Fibroblast of gingiva (primary cell): Measurements from ENCODE around the gene SURF2.
A peak's percentile ranks its signal among the peaks of the same experiment; 100 is the strongest.
"Not testable (repeated sequence)": the region's sequence is repeated elsewhere in the genome, so short reads cannot be mapped to it uniquely, and the experiment has no call there.

Source experiments
- DNase-seq: peaks from one replicate; pipeline ENCODE4 v3.0.0-alpha.2; 2011; ENCODE audit warnings: low read depth

SURF2 gene

GRCh38 chr9:133377280-133377679 is 20.9 kb downstream of the SURF2 start:
- not testable (repeated sequence) for DNase-seq

DNA sequence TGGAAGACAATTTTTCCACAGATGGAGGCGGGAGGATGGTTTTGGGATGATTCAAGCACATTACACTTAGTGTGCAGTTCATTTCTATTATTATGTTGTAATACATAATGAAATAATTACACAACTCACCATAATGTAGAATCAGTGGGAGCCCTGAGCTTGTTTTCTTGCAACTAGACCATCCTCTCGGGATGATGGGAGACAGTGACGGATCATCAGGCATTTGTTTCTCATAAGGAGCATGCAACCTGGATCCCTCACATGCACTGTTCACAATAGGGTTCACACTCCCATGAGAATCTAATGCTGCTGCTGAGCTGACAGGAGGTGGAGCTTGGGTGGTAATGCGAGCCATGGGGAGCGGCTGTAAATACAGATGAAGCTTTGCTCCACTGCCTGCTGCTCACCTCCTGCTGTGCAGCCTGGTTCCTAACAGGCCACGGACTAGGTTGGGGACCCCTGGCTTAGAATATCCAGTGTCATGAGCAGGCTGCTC is 21.4 kb downstream of the SURF2 start:
- DNase-seq, result peak; percentile 86

DNA sequence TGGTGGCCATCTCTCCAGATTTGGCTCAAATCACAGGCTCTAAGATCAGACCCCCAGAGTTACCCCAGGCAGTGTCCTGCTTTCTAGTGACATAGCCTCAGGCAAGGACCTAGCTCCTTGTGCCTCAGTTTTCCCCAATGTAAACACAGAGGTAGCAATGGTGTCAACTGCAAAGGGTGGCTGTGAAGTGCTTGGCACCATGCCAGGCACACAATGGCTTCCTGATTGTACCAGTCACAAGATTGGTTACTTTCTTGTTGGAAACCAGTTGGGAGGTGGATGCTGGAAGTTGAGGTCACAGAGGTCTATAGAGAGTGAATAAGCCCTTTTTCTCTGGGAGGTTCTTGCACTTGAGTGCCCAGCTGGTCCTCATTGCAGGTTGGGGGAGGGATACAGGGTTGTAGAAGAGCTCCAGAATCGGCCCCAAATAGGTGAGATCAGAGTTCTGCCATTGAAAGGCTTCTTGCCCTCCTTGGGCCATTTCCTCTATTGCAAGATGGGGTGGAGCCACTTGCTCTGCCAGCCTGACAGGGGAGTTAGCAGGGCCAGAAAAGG is 22.1 kb downstream of the SURF2 start:
- no peak for DNase-seq

DNA sequence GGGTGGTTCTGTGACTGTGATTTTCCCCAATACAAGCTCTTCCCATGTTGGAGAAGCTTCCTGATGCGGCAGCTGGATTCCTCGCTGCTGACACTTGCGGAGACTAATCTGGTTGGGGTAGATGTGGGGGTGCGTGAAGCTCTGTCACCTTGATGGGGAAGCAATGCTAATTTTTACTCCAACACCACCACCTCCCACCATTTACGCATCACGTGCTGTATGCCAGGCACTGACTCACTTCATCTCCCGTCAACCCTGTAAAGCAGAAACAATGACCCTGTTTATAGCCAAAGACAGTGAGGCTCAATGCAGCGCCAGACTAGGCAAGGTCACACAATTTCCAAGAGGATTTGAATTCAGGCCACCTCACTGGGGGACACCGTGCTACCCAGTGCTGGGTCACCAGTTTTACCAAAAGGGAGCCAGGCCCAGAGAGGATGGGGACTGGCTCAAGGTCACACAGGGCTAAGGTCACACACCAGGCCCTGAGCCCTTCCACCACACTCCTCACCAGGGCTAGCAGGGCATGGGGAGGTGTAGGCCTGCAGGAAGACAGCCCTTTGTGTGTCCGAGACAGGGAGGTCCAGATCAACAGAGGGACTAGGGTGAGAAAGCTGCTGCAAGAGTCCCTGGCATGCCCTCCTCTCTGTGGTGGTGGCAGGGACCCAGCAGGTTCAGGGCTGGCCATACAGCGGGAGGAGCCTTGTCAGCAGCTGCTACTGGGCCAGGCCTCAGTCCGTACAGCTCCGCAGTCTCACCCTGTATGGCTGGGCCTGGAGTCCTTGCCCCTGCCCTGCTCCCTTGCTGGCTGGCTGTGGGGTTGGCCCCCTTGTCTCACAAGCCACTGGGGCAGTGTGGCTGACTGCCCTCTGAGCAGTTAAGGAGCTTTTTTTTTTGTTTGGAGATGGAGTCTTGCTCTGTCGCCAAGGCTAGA is 23.1 kb downstream of the SURF2 start:
- no peak for DNase-seq

GRCh38 chr9:133380734-133381133 is 24.4 kb downstream of the SURF2 start:
- no peak for DNase-seq

DNA sequence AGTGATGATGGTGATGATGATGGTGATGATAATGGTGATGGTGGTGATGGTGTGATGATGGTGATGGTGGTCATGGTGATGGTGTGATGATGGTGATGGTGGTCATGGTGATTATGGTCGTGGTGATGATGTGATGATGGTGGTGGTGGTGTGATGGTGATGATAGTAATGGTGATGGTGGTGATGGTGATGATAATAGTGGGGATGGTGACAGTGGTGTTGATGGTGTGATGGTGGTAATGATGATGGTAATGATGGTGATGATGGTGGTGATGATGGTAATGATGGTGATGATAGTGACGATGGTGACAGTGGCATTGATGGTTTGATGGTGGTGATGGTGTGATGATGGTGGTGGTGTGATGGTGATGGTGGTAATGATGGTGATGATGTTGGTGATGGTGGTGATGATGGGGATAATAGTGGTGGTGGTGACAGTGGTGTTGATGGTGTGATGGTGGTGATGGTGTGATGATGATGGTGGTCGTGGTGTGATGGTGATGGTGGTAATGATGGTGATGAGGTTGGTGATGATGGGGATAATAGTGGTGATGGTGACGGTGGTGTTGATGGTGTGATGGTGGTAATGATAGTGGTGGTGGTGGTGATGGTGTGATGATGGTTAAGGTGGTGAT is 26.3 kb downstream of the SURF2 start:
- DNase-seq, result no peak

DNA sequence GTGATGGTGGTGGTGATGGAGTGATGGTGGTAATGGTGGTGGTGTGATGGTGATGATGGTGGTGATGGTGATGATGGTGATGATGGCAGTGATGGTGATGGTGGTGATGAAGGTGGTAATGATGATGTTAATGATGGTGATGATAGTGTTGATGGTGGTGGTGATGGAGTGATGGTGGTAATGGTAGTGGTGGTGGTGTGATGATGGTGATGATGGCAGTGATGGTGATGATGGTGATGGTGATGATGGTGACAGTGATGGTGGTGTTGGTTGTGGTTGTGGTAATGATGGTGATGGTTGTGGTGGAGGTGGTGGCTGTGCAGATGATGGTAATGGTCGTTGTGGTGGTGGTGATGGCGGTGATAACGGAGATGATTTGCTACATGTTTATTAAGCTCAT is 27.1 kb downstream of the SURF2 start:
- DNase-seq, result no peak

GRCh38 chr9:133384736-133385321 is 28.5 kb downstream of the SURF2 start:
- no peak for DNase-seq

DNA sequence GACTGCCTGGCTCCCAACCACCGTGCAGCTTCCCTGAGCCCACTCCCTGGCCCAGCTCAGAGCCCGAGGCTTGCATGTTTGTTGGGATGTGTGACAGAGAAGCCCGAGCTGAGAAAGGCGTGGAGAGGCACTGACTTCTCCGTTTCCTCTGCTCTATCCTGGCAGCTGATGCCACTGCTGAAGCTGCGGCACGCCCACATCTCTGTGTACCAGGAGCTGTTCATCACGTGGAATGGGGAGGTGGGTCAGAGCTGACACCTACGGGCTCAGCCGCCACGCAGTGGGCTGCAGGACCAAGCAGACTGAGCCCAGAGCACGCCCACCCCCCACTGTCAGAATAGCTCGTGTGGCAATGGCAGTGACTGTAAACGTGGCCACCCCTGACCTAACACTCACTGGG is 29.1 kb downstream of the SURF2 start:
- no peak for DNase-seq

DNA sequence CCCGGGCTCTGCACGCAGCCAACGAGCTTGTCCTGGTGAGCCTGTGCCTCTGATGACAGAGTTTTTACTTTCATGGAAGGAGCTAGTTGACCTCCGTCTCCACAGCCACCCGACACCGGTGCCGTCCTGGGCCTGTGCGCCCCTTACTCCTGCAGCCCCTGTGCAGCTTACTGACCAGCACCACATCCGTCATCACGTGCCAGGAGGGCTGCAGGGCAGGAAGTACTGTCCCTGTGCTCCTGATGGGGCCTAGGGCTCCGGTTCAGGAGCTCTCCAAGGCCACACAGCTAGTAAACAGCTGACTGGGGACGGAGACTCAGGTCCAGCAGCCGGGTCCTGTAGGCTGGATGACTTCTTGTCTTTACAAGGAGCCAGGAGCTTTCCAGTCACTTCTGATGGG is 30.0 kb downstream of the SURF2 start:
- DNase-seq, result no peak

GRCh38 chr9:133387680-133388079 is 31.3 kb downstream of the SURF2 start:
- DNase-seq, result no peak

- DNase-seq, result no peak
These were observed 32.7 kb downstream of the SURF2 start for GRCh38 chr9:133389025-133389557.

DNA sequence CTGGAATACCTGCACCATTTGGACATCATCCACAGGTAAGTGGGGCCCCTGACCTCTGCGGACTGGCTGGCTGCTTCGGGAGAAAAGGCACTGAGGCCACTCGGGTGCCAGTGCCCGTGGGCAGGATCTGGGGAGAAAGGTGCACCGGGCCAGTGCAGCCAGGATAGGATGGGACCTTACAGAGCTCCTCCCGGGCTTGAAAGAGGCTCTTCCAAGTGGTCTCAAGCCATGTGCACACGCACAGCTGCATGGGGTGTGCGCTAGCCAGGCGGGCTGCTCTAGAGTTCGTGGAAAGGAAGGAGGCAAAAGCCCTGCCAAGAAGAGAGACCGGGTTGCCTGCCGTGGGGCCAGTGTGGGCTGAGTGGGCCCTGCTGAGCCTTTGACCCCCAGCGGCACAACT is 33.2 kb downstream of the SURF2 start:
- no peak for DNase-seq

DNA sequence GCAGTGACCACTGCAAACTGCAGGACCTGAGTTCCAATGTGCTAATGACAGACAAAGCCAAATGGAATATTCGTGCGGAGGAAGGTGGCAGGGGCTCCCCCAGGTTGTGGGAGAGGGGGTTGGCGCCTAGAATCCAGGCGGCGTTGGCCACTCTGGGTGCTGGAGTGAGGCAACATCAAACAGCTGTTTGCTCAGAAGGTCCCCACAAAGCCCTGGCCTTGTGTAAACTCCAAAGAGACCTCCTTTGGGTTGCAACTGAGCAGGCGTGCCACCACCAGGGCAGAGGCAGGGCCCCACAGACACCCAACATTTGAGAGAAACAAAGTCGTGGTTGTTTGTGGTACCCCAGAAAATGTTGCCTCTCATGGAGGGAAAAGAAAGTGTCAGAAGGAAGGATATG is 34.4 kb downstream of the SURF2 start:
- no peak for DNase-seq

- not testable (repeated sequence) for DNase-seq
These were observed 35.1 kb downstream of the SURF2 start for GRCh38 chr9:133391449-133391848.

DNA sequence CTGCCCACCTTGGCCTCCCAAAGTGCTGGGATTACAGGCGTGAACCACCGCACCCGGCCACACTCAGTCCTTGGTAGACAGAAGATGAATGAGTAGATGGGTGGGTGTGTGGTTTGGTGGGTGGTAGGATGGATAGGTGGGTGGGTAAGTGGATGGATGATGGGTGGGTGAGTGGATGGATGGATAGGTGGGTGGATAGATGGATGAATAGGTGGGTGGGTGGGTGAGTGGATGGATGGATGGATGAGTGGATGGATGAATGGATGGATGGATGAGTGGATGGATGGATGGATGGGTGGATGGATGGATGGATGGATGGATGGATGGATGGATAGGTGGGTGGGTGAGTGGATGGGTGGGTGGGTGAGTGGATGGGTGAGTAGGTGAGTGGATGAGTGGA is 36.0 kb downstream of the SURF2 start:
- not testable (repeated sequence) for DNase-seq

DNA sequence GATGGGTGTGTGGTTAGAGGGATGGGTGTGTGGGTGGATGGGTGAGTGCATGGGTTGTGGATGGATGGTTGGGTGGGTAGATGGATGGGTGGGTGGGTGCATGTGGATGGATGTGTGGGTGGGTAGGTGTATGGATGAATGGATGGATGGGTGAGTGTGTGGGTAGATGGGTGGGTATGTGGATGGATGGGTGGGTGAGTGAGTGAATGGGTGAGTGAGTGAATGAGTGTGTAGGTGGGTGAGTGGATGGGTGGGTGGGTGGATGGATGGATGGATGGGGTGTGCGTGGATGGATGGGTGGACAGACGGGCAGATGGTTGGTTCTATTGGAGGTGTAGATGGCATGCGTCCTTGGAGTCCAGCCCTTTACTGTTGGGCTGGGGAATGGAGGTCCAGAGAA is 37.0 kb downstream of the SURF2 start:
- DNase-seq, result no peak

- no peak for DNase-seq
These were observed 38.4 kb downstream of the SURF2 start for GRCh38 chr9:133394687-133395271.

DNA sequence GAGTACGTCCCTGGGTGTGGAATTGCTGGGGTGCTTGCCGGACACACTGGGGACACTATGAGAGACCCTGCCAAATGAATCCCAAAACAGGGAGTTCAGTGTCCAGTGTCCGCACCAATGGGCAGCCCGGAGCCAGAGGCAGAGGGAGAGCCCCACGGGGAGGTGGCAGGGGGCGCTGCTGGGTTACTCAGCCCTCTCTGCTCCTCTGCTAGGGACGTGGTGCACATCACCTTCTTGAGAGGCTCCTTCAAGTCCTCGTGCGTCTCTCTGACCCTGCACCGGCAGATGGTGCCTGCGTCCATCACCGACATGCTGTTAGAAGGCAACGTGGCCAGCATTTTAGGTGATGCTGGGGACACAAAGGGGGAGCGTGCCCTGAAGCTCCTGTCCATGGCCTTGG is 40.6 kb downstream of the SURF2 start:
- DNase-seq, result no peak

DNA sequence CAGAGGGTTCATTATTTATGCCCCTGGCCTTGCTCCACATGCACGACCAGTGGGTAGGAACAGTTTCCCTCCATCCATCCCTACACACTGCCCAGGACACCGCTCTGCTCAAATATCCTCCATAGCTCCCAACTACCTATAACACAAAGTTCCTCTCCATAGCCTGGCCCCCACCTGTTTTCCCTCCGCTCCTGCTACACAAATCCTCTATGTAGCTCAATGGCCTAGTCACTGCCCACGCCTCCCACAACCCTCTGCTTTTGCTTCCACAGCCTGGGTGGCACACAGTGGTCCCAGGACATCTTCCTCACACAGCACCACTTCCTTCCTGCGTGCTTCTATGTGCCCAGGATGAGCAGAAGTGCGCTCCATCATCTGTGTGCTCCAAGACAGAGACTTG is 41.0 kb downstream of the SURF2 start:
- no peak for DNase-seq

DNA sequence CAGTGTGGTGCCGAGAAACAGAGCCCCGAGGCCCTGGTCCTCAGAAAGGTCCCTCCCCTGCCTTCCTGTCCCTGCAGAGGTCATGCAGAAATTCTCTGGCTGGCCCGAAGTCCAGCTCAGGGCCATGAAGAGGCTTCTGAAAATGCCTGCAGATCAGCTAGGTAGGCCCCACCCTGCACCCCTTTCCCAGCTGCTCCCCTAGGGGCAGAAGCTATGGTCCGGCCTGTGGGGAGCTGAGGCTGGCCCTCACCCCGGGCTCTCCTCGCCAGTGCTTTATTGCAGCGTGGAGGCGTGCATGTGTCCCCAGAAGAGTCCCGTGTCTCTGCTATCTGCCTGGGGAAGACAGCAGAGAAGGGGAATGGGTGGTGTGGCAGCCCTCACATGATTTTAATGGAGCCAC is 41.5 kb downstream of the SURF2 start:
- DNase-seq, result no peak

DNA sequence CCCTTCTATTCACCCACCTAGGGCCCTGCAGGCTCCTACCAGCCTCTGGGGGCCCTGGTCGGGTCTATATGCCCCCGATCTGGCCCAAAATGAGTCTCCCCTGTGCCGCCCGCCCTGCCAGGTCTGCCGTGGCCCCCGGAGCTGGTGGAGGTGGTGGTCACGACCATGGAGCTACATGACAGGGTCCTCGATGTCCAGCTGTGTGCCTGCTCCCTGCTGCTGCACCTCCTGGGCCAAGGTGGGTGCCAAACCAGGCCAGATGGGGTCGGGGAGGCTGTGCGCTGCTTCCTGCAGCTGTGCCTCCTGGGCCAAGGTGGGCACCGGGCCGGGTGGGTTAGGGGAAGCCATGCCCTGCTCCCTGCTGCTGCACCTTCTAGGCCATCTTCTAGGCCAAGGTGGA is 43.9 kb downstream of the SURF2 start:
- no peak for DNase-seq
